Hematopoietic multipotent progenitor cell treated with erythropoietin and hydrocortisone succinate and interleukin-3 and kit ligand, for 4 days (in vitro differentiated cells): Measurements from ENCODE around the gene DPP7.

ENCODE experiments used
- DNase-seq: peaks from one replicate; pipeline ENCODE4 v3.0.0-alpha.2; 2015

DPP7 gene

GRCh38 chr9:137114613-137115393 is at the start of gene DPP7:
TSS of gene DPP7 (minus strand) at chr9:137114733. CDS start at chr9:137114713, 20 bp downstream.
- DNase-seq: peak; percentile 89

DNA sequence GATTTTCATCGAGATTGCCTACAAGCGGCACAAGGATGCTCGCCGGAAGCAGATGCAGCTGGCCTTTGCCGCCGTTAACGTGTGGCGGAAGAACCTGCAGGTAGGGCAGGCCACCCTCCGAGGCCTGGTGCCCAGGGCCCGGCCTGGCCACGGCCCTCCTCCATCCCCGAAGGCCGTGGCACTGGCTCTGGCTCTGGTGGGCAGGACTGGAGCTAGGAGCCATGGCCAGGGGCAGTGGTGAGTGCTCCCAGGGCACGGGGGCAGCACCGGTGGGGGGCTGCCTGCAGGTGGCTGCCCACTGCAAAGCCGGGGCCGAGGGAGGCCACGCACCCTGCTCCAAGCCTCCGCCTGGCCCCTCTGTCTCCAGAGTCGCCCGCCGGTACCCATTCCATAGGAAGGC is 49.3 kb upstream of the DPP7 start:
- no peak for DNase-seq

GRCh38 chr9:137163365-137163715 is 48.8 kb upstream of the DPP7 start:
- no peak for DNase-seq

DNA sequence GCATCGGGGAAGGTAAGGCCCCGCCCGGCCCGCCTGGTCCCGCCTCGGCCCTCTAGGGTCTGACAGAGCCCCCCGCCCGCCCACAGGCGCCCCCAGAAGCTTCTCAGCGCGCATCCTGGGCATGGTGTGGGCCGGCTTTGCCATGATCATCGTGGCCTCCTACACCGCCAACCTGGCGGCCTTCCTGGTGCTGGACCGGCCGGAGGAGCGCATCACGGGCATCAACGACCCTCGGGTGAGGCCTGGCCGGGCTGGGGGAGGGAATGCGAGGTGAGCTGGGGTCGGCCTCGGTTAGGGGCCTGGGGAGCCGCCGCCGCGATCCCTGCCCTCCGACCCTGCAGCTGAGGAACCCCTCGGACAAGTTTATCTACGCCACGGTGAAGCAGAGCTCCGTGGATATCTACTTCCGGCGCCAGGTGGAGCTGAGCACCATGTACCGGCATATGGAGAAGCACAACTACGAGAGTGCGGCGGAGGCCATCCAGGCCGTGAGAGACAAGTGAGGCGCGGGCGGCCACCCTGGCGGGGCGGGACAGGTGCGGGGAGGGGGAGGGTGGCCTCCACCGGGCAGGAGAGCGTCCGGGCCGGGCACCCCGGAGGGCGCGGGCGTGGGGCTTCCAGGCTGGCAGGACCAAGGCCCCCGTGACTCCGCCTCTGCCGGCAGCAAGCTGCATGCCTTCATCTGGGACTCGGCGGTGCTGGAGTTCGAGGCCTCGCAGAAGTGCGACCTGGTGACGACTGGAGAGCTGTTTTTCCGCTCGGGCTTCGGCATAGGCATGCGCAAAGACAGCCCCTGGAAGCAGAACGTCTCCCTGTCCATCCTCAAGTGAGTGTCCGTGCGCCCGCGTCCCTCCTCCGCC is 48.2 kb upstream of the DPP7 start:
- DNase-seq: peak; percentile 40

GRCh38 chr9:137161558-137162486 is 47.3 kb upstream of the DPP7 start:
- DNase-seq: peak; percentile 41

DNA sequence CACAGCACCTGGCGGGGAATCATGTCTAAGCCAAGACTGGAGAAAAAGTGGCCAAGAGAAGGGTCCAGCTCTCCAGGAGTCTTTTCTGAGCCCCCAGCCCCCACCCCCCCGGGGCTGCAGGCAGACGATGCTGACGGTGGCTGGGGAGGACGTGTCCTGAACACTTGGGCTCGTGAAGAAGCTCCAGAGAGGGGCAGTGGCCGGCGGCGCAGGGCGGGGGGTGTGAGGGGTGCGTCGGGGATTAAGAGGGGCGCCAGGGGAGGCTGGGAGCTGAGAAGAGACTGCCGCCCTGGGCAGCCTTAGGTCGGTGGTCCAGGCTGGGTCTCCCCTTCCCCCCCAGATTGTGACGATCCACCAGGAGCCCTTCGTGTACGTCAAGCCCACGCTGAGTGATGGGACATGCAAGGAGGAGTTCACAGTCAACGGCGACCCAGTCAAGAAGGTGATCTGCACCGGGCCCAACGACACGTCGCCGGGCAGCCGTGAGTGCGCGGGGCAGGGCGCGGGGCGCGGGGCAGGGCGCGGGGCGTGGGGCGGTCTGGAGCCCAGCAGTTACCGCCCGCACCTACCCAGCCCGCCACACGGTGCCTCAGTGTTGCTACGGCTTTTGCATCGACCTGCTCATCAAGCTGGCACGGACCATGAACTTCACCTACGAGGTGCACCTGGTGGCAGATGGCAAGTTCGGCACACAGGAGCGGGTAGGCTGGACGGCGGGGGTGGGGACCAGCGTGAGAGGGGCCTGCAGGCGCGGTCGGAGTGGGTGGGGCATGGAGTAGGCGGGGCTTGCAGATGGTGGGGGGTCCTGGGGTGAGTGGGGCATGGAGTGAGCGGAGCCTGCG is 46.4 kb upstream of the DPP7 start:
- DNase-seq: no peak

DNA sequence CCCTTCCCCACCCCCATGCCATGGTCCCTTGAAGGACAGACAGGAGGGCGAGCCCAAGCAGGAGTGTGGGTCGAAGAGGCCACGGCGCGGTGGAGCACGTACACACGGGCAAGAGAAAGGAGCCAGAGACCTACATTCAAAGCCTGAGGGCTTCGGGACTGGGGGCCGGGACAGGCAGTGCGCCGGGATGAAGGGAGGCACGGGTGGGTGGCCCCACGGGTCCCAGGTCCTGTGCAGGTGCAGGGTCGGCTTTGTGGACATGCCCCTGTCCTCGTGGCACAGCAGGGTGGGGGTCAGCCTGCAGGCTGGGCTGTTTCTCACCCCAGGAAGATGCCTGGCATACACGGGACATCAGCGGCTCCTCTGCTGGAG is 45.5 kb upstream of the DPP7 start:
- no peak for DNase-seq

DNA sequence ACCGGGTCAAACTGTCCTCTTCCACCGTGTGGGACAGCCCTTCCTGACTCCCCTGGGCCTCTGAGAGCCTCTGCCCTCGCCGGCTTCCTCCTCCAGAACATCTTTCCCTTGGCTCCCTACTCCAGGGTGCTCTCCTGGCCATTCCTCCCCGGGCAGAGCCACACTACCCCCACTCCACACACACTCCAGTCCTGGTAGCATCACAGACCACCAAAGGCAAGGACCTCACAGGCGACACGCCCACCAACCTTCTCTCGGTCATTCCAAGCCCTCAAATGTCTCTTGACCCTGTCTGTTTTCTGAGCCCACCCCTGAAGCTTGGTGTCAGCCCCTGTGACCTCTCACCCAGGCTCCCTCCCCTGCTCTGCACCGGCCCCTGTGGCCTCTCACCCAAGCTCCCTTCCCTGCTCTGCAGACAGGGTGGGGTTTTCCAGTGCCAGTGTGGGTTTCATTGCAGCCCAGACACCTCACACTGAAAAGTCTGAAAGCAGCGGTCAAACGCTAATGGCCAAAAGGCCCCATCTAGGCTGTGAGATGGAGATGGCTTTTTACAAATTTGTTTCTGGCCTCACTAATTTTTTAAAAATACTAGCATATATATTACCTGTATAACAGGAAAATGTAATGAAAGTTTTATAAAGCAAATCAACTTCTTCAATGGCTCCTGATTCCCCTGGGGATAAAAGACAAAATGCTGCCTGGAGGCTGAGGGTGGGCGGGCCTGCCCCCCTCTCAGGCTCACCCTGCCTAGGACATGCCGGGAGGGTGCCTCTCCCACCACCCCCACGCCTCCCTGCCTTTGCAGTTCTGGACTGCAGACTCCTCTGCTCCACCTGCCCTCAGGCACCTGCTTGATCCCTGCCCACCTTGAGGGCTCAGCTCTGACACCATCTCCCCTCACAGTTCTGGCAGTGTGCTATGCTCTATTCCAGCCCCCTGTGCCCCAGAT is 44.8 kb upstream of the DPP7 start:
- no peak for DNase-seq

GRCh38 chr9:137158625-137159024 is 44.1 kb upstream of the DPP7 start:
- no peak for DNase-seq

DNA sequence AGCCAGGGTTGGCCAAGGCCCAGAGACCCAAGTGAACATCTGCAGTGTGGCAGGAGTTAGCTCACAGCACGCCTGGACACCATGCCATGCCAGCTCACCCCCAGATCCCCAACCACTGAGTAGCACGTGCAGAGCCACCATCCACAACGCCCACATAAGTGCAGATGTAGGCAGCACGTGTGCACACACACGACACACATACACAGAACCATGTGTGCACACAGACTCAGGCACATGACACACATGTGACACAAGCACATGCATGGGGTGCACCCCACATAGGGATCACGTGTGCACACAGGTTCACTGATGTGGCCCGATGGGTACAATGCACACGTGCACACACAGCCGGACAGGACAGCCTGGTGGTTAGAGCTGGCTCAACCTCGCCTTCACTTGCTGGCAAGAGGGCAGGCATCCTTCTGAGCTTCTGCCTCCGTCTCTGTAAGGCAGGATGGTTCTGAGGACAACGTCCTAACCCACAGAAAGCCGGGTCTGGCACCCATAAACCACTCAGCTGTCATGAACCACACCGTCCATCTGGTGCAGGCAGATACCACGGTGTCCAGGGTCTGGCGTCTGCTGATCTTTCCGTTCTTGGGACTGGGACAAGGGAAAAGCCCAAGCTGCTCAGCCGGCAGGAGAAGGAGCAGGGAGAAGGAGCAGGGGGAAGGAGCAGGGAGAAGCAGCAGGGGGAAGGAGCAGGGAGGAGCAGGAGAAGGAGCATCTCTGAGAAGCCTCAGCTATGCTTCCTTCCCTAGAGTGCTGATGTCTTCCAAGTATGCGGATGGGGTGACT is 43.3 kb upstream of the DPP7 start:
- DNase-seq: no peak

DNA sequence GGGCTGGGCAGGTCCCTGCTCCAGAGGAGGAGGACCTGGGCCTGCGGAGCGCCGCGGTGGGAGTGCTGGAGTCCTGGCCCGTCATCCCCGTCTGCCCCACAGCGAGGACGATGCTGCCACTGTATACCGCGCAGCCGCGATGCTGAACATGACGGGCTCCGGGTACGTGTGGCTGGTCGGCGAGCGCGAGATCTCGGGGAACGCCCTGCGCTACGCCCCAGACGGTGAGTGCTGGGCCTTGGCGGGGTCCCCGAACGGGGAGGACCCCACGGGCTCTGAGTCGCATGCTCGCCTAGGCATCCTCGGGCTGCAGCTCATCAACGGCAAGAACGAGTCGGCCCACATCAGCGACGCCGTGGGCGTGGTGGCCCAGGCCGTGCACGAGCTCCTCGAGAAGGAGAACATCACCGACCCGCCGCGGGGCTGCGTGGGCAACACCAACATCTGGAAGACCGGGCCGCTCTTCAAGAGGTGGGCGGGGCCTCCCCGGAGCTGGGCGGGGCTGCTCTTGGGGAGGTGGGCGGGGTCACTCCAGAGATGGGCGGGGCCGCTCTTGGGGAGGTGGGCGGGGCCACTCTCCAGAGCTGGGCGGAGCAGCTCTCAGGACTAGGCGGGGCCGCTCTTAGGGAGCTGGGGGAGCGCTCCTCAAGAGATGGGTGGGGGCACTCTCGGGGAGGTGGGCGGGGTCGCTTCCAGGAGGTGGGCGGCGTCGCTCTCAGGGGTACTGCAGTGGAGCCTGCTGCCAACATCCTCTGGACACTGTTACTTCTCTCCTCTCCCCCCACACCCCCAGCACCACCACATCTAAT is 42.2 kb upstream of the DPP7 start:
- peak; percentile 79 for DNase-seq

- no peak for DNase-seq
Measured at GRCh38 chr9:137152844-137153405, 38.4 kb upstream of the DPP7 start.

GRCh38 chr9:137150617-137151457 is 36.3 kb upstream of the DPP7 start:
- peak; percentile 91 for DNase-seq

DNA sequence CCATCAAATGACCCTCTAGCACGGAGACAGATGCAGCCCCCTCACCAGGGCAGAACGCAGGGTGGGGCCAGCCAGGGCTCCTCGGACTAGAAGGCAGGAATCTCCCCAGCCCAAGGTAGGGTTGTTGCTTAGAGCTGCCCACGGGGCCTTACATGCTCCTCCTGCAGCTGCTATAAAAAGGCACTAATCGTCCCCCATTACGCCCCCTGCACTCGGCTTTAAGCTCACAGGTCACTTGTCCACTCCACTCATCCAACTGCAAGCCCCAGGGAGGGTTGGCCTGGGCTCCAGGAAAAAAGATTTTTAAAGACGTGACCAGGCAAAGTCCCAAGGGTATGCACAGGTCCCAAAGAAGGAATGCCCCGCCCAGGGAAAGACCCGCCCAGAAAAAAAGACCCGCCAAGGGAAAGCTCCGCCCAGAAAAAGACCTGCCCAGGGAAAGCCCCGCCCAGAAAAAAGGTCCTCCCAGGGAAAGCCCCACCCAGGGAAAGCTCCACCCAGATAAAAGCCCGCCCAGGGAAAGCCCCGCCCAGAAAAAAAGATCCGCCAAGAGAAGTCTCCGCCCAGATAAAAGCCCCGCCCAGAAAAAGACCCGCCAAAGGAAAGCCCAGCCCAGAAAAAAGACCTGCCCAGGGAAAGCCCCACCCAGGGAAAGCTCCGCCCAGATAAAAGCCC is 35.5 kb upstream of the DPP7 start:
- no peak for DNase-seq

- DNase-seq: no peak
Measured at GRCh38 chr9:137149363-137149762, 34.8 kb upstream of the DPP7 start.

GRCh38 chr9:137148661-137149060 is 34.1 kb upstream of the DPP7 start:
- no peak for DNase-seq

GRCh38 chr9:137148242-137148641 is 33.7 kb upstream of the DPP7 start:
- DNase-seq: no peak
